Inferior parietal cortex (tissue), 1 donor: ENCODE data around the gene ATP2C2.

ENCODE experiments used
- DNase-seq: peaks from one replicate; pipeline ENCODE4 v3.0.0-alpha.2; 2016; ENCODE audit errors: extremely low spot score

ATP2C2 gene

GRCh38 chr16:84513666-84514065 is 145.3 kb downstream of the ATP2C2 start:
- DNase-seq, result no peak
